ENCODE data around the gene OR10H4. TPM values are rescaled to one million over a fixed set of nuclear protein-coding genes. Genes with fewer than 3 reads are reported as not detected.

OR10H4 gene
- total and polyA plus RNA-seq, 7 experiments from 2014 or later = not detected

GRCh38 chr19:15998166-15998565, 49.4 kb downstream of the OR10H4 start:
- Histone ChIP-seq H3K4me1 (ENCODE audit: control insufficient read depth in 2 of 2, insufficient read depth in 2 of 2, low read length in 2 of 2) (peaks cover 8 to 9% of the 10 kb centered on the region in 2 donors), H3K27ac (ENCODE audit: low read depth, low read length) (no peak overlapping the region), H3K9me3 (ENCODE audit: control insufficient read depth in 2 of 3, low read length in 3 of 3) (no peaks in the 10 kb centered on the region), H3K27me3 (ENCODE audit: control insufficient read depth in 2 of 2, insufficient read depth in 2 of 2, low read length in 2 of 2) (no peaks in the 10 kb centered on the region), H3K4me3 (ENCODE audit: low read length) (no peak overlapping the region), H3K36me3 (ENCODE audit: control insufficient read depth in 2 of 3, insufficient read depth in 3 of 3, low read length in 3 of 3) (no peaks in the 10 kb centered on the region)
- CTCF ChIA-PET = interaction anchor here (0.5 kb wide), 1 partner anchor 12 kb away, joined by 3 read pairs; no protein-coding TSS in a partner anchor
- POLR2A ChIA-PET = no interaction called here
- Mint-ChIP-seq H3K4me3 (no peak overlapping the region), H3K4me1 (peaks cover 23 to 28% (median 27%) of the 10 kb centered on the region in 7 donors), H3K36me3 (peaks cover 0 to 4% (median 0%) of the 10 kb centered on the region in 5 donors), H3K27me3 (no peaks in the 10 kb centered on the region), H3K9me3 (peaks cover 0 to 7% (median 2%) of the 10 kb centered on the region in 11 donors), H3K27ac (no peak overlapping the region)
- DNase-seq = no peak
- intact Hi-C loops (cut with micrococcal nuclease) = no loop called here
- no peak for ATAC-seq

Other genes with a start within 250 kb of the OR10H4 start
- not detected for gene OR10H2, start 221.0 kb upstream of the OR10H4 start, total RNA-seq
- not detected for gene OR10H2, start 221.0 kb upstream of the OR10H4 start, polyA plus RNA-seq
- gene OR10H3, start 211.0 kb upstream of the OR10H4 start, total RNA-seq = not detected
- gene OR10H3, start 211.0 kb upstream of the OR10H4 start, polyA plus RNA-seq = not detected
- gene OR10H5, start 161.3 kb upstream of the OR10H4 start, total RNA-seq = not detected
- gene OR10H5, start 161.3 kb upstream of the OR10H4 start, polyA plus RNA-seq = not detected
- gene OR10H1, start 133.3 kb upstream of the OR10H4 start, total RNA-seq = under 1 TPM in 1 of 5 experiments, not detected in 4; 0.22 TPM
- not detected for gene OR10H1, start 133.3 kb upstream of the OR10H4 start, polyA plus RNA-seq
- gene CYP4F2, start 50.9 kb upstream of the OR10H4 start, total RNA-seq = under 1 TPM in 1 of 5 experiments, not detected in 4; 0.42 TPM
- gene CYP4F2, start 50.9 kb upstream of the OR10H4 start, polyA plus RNA-seq = not detected
- not detected for gene CYP4F11, start 14.5 kb upstream of the OR10H4 start, total RNA-seq
- not detected for gene CYP4F11, start 14.5 kb upstream of the OR10H4 start, polyA plus RNA-seq
- gene TPM4, start 127.5 kb downstream of the OR10H4 start, total RNA-seq = 100 to 1,000 TPM in 3 of 5 experiments, 10 to 100 TPM in 2; 65.8 to 435 (median 126) TPM
- 10 to 100 TPM; 28.2 to 43.5 TPM for gene TPM4, start 127.5 kb downstream of the OR10H4 start, polyA plus RNA-seq
- gene RAB8A, start 162.9 kb downstream of the OR10H4 start, total RNA-seq = 100 to 1,000 TPM in 2 of 5 experiments, 10 to 100 TPM in 3; 64.4 to 154 (median 74.5) TPM
- gene RAB8A, start 162.9 kb downstream of the OR10H4 start, polyA plus RNA-seq = 10 to 100 TPM; 61.8 to 82.2 TPM
- gene HSH2D, start 194.7 kb downstream of the OR10H4 start, total RNA-seq = 10 to 100 TPM; 20.0 to 60.0 (median 46.4) TPM
- 10 to 100 TPM in 1 of 2 donors, 1 to 10 TPM in 1; 7.2 to 17.8 TPM for gene HSH2D, start 194.7 kb downstream of the OR10H4 start, polyA plus RNA-seq
- not detected for gene CIB3, start 224.5 kb downstream of the OR10H4 start, total RNA-seq
- not detected for gene CIB3, start 224.5 kb downstream of the OR10H4 start, polyA plus RNA-seq
- 10 to 100 TPM; 45.9 to 69.4 (median 65.9) TPM for gene FAM32A, start 236.4 kb downstream of the OR10H4 start, total RNA-seq
- gene FAM32A, start 236.4 kb downstream of the OR10H4 start, polyA plus RNA-seq = 100 to 1,000 TPM; 139 to 177 TPM
- gene AP1M1, start 248.9 kb downstream of the OR10H4 start, total RNA-seq = 100 to 1,000 TPM in 4 of 5 experiments, 10 to 100 TPM in 1; 94.9 to 149 (median 125) TPM
- 100 to 1,000 TPM; 134 to 169 TPM for gene AP1M1, start 248.9 kb downstream of the OR10H4 start, polyA plus RNA-seq